Lower lobe of right lung (tissue), 2 donors: Measurements from ENCODE around the gene CPA2. TPM values are rescaled to one million over a fixed set of nuclear protein-coding genes. Genes with fewer than 3 reads are reported as not detected.

Experiments
- ATAC-seq, 2 donors: fragments of 200-7000 bp; cut with Tn5 transposase; one replicate each; pipeline ENCODE4 v1.9.1; 2020 to 2022; ENCODE audit warnings: mild to moderate bottlenecking in 2 of 2, moderate library complexity in 2 of 2
- DNase-seq: peaks from one replicate; pipeline ENCODE4 v3.0.0-alpha.2; 2020
- H3K27ac ChIP-seq: fragments of 200-600 bp; one replicate; pipeline ENCODE4 v1.8.0; 2022
- H3K27me3 ChIP-seq: fragments of 200-600 bp; one replicate; pipeline ENCODE4 v1.8.0; 2022; ENCODE audit warnings: low read depth
- H3K36me3 ChIP-seq: fragments of 200-600 bp; one replicate; pipeline ENCODE4 v1.8.0; 2022; ENCODE audit warnings: mild to moderate bottlenecking
- H3K4me1 ChIP-seq: fragments of 200-600 bp; one replicate; pipeline ENCODE4 v1.8.0; 2022
- H3K4me3 ChIP-seq: fragments of 200-600 bp; one replicate; pipeline ENCODE4 v1.8.0; 2022; ENCODE audit warnings: mild to moderate bottlenecking
- H3K9me3 ChIP-seq: fragments of 200-600 bp; one replicate; pipeline ENCODE4 v1.8.0; 2022
- intact Hi-C: fragments of 100-400 bp; cut with DNase I; formaldehyde crosslinking; loops from one replicate; pipeline ENCODE4 v1.11.0; 2022
- total RNA-seq: library from RNA; stranded (reverse); fragmentation: NEBNext Ultra II Directional; extraction: Animal tissue kit (Norgen Biotek cat#: 25700); gene quantifications from one replicate; pipeline ENCODE4 v1.2.1, GENCODE V29; 2021
- TF ChIP-seq, protein P1 (sequence below): fragments of 200-600 bp; IDR thresholded peaks from one replicate; pipeline ENCODE4 v1.8.0; 2022; ENCODE audit warnings: antibody characterized with exemption, mild to moderate bottlenecking
- donor health status: DM: no; HTN: yes; CAD: no; lungs with severe emphysema.

Gene CPA2
- total RNA-seq, 1 donor from 2014 or later = not detected

DNA sequence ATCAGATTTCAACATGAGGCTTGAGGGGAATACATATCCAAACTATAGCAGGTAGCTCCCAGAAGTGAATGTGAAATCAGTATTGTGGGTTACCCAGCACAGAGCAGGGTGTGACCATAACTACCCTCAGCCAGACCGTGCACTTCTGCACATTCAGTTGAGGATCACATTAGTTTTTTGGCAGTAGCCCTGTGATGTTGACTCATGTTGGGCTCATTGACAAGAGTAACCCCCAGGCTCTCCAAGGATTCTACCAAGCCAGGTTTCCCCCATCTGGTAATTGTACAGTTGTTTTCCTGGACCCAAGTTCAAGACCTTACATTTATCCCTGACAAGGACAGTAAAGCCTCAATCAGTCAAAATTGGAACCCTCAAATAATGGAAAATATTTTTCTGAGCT lies 14.6 kb downstream of the CPA2 start:
- DNase-seq (no peak), ATAC-seq (no peak)

DNA sequence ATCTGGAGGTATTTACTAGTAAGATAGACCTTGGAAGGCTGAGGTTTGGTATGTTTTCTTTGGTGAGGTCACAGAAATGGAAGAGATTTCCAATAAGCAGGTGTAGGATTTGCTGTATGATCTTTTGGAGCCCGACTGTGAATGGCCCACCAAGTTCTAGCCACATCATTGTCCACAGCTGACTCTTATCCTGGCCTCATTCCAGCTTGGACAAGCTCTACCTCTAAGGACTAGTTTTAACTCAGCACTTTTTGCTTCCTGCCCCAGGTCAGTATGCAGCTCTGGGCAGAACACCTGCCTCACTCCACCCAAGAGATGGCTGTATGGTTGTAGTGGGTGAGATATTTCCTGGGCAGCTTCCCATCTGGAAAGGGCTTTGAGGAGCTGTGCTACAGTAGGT lies 20.2 kb downstream of the CPA2 start:
- Histone ChIP-seq H3K4me3 (no peak overlapping the region), H3K36me3 (no peaks in the 10 kb centered on the region), H3K9me3 (no peaks in the 10 kb centered on the region), H3K4me1 (no peaks in the 10 kb centered on the region), H3K27me3 (no peaks in the 10 kb centered on the region), H3K27ac (no peak overlapping the region)
- TF ChIP-seq, protein P1, sequence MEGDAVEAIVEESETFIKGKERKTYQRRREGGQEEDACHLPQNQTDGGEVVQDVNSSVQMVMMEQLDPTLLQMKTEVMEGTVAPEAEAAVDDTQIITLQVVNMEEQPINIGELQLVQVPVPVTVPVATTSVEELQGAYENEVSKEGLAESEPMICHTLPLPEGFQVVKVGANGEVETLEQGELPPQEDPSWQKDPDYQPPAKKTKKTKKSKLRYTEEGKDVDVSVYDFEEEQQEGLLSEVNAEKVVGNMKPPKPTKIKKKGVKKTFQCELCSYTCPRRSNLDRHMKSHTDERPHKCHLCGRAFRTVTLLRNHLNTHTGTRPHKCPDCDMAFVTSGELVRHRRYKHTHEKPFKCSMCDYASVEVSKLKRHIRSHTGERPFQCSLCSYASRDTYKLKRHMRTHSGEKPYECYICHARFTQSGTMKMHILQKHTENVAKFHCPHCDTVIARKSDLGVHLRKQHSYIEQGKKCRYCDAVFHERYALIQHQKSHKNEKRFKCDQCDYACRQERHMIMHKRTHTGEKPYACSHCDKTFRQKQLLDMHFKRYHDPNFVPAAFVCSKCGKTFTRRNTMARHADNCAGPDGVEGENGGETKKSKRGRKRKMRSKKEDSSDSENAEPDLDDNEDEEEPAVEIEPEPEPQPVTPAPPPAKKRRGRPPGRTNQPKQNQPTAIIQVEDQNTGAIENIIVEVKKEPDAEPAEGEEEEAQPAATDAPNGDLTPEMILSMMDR = no peak
- ATAC-seq (no peak), DNase-seq (no peak)
- intact Hi-C loops = no loop called here

More for the DNA sequence above, 14.6 kb downstream of the CPA2 start:
- H3K27me3 ChIP-seq = no peaks in the 10 kb centered on the region
- H3K27ac ChIP-seq = no peak overlapping the region
- intact Hi-C loops = no loop called here
- no peaks in the 10 kb centered on the region for H3K36me3 ChIP-seq
- H3K9me3 ChIP-seq = no peaks in the 10 kb centered on the region
- no peaks in the 10 kb centered on the region for H3K4me1 ChIP-seq
- no peak overlapping the region for H3K4me3 ChIP-seq
- TF ChIP-seq, protein P1 = no peak

DNA sequence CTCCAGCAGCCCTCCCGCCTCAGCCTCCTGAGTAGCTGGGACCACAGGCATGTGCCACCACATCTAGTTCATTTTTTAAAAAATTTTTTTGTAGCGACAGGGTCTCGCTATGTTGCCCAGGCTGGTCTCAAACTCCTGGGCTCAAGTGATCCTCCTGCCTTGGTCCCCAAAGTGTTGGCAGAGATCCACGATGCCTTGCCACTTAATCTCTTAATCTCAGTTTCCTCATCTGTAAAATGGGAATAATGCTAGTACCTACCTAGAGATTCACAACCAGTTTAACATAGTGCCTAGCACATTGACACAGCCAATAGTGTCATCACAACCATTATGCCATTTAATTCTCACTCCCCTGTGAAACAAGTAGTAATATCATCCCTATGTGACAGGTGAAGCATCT lies 21.5 kb downstream of the CPA2 start:
- H3K27ac ChIP-seq = no peak overlapping the region
- H3K4me3 ChIP-seq = no peak overlapping the region
- intact Hi-C loops = no loop called here
- no peaks in the 10 kb centered on the region for H3K27me3 ChIP-seq
- ATAC-seq (no peak), DNase-seq (no peak)
- no peaks in the 10 kb centered on the region for H3K36me3 ChIP-seq
- no peaks in the 10 kb centered on the region for H3K9me3 ChIP-seq
- TF ChIP-seq, protein P1 = no peak
- H3K4me1 ChIP-seq = no peaks in the 10 kb centered on the region

DNA sequence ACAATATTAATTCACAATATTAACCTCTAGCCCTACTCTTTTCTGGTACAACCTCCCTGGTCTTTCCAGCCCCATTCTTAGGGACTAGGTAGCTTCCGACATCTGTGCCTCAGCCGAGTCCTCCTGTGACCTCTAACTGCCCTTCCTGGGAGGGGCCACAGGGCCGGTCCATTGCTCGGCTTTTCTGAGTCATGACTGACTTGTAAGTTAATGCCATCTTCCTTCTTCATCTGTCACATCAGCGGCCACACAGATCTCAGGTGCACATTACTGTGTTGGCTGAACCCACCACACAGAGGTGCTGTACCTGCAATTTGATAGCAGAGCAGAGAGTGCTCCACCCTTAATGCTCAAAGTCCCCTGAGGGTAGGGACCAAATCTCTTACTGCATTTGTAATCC lies 22.2 kb downstream of the CPA2 start:
- H3K4me3 ChIP-seq = no peak overlapping the region
- intact Hi-C loops = no loop called here
- no peaks in the 10 kb centered on the region for H3K27me3 ChIP-seq
- ATAC-seq (no peak), DNase-seq (no peak)
- H3K9me3 ChIP-seq = no peaks in the 10 kb centered on the region
- no peaks in the 10 kb centered on the region for H3K36me3 ChIP-seq
- H3K27ac ChIP-seq = no peak overlapping the region
- TF ChIP-seq, protein P1 = no peak
- no peaks in the 10 kb centered on the region for H3K4me1 ChIP-seq

DNA sequence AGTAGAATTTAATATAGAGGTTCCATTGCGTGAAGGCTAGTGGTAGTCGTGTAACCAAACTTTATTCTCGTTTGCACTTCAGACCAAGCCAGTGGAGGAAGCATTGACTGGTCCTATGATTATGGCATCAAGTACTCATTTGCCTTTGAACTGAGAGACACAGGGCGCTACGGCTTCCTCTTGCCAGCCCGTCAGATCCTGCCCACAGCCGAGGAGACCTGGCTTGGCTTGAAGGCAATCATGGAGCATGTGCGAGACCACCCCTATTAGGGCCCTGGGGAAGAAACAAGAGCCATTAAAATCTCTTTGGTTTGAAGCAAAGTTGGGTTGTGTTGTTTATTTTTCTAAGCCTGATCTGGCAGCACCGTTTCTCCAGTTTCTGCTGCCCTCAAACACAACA lies 22.8 kb downstream of the CPA2 start:
- H3K36me3 ChIP-seq = no peaks in the 10 kb centered on the region
- no peak overlapping the region for H3K4me3 ChIP-seq
- no peak overlapping the region for H3K27ac ChIP-seq
- intact Hi-C loops = no loop called here
- no peaks in the 10 kb centered on the region for H3K4me1 ChIP-seq
- H3K9me3 ChIP-seq = no peaks in the 10 kb centered on the region
- no peak for DNase-seq
- TF ChIP-seq, protein P1 = no peak
- no peak for ATAC-seq
- H3K27me3 ChIP-seq = no peaks in the 10 kb centered on the region

DNA sequence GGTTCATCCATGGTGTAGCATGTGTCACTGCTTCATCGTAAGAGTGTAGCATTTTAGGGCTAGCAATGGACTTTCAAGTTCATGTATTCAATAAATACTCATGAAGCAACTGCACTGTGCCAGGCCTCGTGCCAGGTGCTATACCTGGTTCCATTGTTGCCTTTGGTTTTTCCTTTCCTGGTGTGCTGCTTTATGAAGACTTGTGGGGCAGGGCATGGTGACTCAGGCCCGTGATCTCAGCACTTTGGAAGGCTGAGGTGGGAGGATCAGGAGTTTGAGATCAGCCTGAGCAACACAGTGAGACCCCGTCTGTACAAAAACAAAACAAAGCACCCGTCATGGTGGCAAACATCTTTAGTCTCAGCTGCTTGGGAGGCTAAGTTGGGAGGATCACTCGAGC lies 24.1 kb downstream of the CPA2 start:
- intact Hi-C loops = no loop called here
- no peak overlapping the region for H3K4me3 ChIP-seq

More for the DNA sequence above, 24.1 kb downstream of the CPA2 start:
- H3K4me1 ChIP-seq = no peaks in the 10 kb centered on the region
- no peaks in the 10 kb centered on the region for H3K36me3 ChIP-seq
- TF ChIP-seq, protein P1 = no peak
- no peaks in the 10 kb centered on the region for H3K27me3 ChIP-seq
- ATAC-seq (no peak), DNase-seq (no peak)
- no peak overlapping the region for H3K27ac ChIP-seq
- no peaks in the 10 kb centered on the region for H3K9me3 ChIP-seq
